Activated CD8-positive, alpha-beta T cell treated with anti-CD3 and anti-CD28 coated beads, Interleukin-2, amount 10 ng/mL, durations not matched to agents 7 days and 5 days (primary cell): ENCODE results near the gene PAGR1. TPM values are rescaled to one million over a fixed set of nuclear protein-coding genes. Genes with fewer than 3 reads are reported as not detected.

ENCODE experiments used
- ATAC-seq: fragments of 150-1000 bp; cut with Tn5 transposase; one replicate; pipeline ENCODE4 v1.10.0; 2021; ENCODE audit warnings: moderate library complexity
- CTCF ChIA-PET: fragments of 350-600 bp; sonication (Branson Sonifier 250); formaldehyde crosslinking; loops from one replicate; lab custom pipeline; 2021; ENCODE audit warnings: antibody characterized with exemption; lab: Charles Lee
- POLR2A ChIA-PET: fragments of 350-600 bp; sonication (Branson Sonifier 250); formaldehyde crosslinking; loops from one replicate; lab custom pipeline; 2021; ENCODE audit warnings: antibody characterized with exemption; lab: Charles Lee
- DNase-seq: peaks from one replicate; pipeline ENCODE4 v3.0.0-alpha.2; 2020
- H3K27ac Mint-ChIP-seq: one replicate; pipeline ENCODE4 v1.8.0; 2021; ENCODE audit warnings: mild to moderate bottlenecking, mixed read lengths
- H3K27me3 Mint-ChIP-seq: one replicate; pipeline ENCODE4 v1.8.0; 2021; ENCODE audit warnings: low read depth, mixed read lengths
- H3K36me3 Mint-ChIP-seq: one replicate; pipeline ENCODE4 v1.8.0; 2021; ENCODE audit warnings: low read depth, mixed read lengths
- H3K4me1 Mint-ChIP-seq: one replicate; pipeline ENCODE4 v1.8.0; 2021; ENCODE audit warnings: low read depth, mixed read lengths
- H3K4me3 Mint-ChIP-seq: one replicate; pipeline ENCODE4 v1.8.0; 2021; ENCODE audit warnings: mild to moderate bottlenecking, mixed read lengths
- H3K9me3 Mint-ChIP-seq: one replicate; pipeline ENCODE4 v1.8.0; 2022; ENCODE audit warnings: mixed read lengths; ENCODE audit not compliant: insufficient read depth
- total RNA-seq, 2 experiments: library from RNA; stranded (reverse); gene quantifications; one replicate each; pipeline ENCODE4 v1.2.3, GENCODE V29; 2021

The PAGR1 gene
- total RNA-seq, 2 experiments from 2014 or later = 39.1 TPM

DNA sequence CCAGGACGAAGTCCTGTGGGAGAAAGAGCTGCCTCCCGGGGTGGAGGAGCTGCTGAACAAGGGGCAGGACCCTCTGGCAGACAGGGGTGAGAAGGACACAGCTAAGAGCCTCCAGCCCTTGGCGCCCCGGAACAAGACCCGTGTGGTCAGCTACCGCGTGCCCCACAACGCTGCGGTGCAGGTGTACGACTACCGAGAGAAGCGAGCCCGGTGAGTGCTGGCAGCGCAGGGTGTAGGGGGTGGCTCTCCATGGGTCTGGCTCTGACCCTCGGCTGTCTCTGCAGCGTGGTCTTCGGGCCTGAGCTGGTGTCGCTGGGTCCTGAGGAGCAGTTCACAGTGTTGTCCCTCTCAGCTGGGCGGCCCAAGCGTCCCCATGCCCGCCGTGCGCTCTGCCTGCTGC, 25.7 kb downstream of the PAGR1 start:
- Mint-ChIP-seq H3K9me3 (no peaks in the 10 kb centered on the region), H3K4me3 (no peak overlapping the region), H3K27ac (no peak overlapping the region), H3K4me1 (no peaks in the 10 kb centered on the region), H3K27me3 (no peaks in the 10 kb centered on the region), H3K36me3 (peaks cover 43% of the 10 kb centered on the region)
- POLR2A ChIA-PET = no interaction called here
- ATAC-seq = no peak
- DNase-seq = no peak
- CTCF ChIA-PET = interaction anchor here (0.9 kb wide), 1 partner anchor 34 kb away, joined by 3 read pairs; no protein-coding TSS in a partner anchor

DNA sequence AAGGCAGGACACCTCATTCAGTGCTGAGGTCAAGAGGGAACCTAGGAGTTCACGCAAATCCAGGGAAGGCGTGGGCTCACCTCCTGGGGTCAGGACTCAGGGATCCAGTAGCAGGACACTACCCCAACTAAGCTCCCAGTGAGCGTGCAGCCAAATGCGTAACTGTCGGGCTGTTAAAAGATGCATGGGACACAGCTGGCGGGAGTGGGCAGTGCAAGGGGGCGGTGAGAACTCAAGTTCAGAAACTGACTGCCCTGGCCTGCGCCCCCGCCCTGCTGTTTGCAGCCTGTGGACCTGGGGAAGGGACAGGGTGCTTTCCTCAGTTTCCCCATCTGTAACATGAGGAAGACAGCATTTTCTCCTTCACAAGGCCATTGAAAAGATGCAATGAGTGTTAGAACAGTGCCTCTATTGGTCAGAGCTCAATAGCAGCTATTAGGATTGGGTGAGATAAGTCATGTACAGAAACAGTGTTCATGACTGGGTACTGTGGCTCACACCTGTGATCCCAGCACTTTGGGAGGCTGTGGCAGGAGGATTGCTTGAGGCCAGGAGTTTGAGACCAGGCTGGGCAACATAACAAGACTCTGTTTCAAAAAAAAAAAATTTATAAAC, 26.9 kb downstream of the PAGR1 start:
- Mint-ChIP-seq H3K27me3 (no peaks in the 10 kb centered on the region), H3K4me1 (no peaks in the 10 kb centered on the region), H3K9me3 (no peaks in the 10 kb centered on the region), H3K27ac (peak overlapping the region; percentile 25), H3K36me3 (peaks cover 40% of the 10 kb centered on the region), H3K4me3 (no peak overlapping the region)
- POLR2A ChIA-PET = interaction anchor here (0.6 kb wide), 1 partner anchor 27 kb away, joined by 4 read pairs; the partner anchor contains the start of gene PAGR1
- CTCF ChIA-PET = interaction anchor here (0.6 to 1.7 kb wide), 4 partner anchors 9 to 27 kb away, joined by 3 to 6 read pairs (median 4); partner anchors contain the start of gene PAGR1
- DNase-seq (no peak), ATAC-seq (no peak)

DNA sequence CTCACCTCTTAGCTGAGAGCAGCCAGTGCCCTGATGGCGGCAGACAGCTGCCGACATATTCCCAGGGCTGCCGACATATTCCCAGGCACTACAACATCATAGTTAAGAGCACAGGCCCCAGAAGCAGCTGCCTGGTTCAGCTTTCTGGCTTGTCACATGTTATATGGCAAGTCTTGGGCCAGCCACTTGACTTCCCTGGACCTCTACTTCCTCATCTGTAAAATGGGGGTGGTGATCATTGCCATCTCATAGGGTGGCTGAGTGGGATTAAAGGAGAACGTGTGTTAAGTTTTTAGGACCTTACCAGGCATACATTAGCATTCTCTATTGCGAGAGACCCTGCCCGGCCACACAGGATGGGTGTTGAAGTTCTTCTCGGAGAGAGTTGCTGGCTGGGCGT, 28.0 kb downstream of the PAGR1 start:
- Mint-ChIP-seq H3K36me3 (peaks cover 44% of the 10 kb centered on the region), H3K27ac (no peak overlapping the region), H3K4me1 (peaks cover 6% of the 10 kb centered on the region), H3K9me3 (no peaks in the 10 kb centered on the region), H3K4me3 (no peak overlapping the region), H3K27me3 (no peaks in the 10 kb centered on the region)
- ATAC-seq (no peak), DNase-seq (no peak)
- CTCF ChIA-PET = interaction anchor here (1.4 to 1.7 kb wide), 2 partner anchors 10 to 18 kb away, joined by 4 to 6 read pairs; no protein-coding TSS in a partner anchor
- POLR2A ChIA-PET = interaction anchor here (1.7 kb wide), 1 partner anchor 12 kb away, joined by 4 read pairs; no protein-coding TSS in a partner anchor

DNA sequence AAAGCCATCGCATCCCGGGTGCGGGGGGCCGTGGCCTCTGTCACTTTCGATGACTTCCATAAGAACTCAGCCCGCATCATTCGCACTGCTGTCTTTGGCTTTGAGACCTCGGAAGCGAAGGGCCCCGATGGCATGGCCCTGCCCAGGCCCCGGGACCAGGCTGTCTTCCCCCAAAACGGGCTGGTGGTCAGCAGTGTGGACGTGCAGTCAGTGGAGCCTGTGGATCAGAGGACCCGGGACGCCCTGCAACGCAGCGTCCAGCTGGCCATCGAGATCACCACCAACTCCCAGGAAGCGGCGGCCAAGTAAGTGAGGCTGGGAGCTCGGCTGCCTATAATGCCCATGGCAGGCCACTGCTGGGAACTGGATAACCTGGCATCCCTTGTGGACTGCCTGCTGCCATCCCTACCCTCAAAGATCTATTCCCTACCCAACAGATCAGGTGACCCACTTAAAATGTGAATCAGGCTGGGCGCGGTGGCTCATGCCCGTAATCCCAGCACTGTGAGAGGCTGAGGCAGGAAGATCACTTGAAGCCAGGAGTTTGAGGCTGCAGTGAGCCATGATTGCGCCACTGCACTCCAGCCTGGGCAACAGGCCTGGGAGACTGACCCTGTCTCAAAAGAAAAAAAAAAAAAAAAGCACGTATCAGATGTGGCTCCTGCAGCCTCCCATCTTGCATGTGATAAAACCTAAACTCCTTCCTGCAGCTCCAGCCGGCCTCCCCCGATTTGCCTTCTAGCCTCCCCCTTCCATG, 28.8 kb downstream of the PAGR1 start:
- Mint-ChIP-seq H3K4me1 (peaks cover 6% of the 10 kb centered on the region), H3K36me3 (peaks cover 42% of the 10 kb centered on the region), H3K4me3 (no peak overlapping the region), H3K27me3 (no peaks in the 10 kb centered on the region), H3K9me3 (no peaks in the 10 kb centered on the region), H3K27ac (no peak overlapping the region)
- DNase-seq (no peak), ATAC-seq (no peak)
- ChIA-PET CTCF (interaction anchor here (1.6 kb wide), 1 partner anchor 37 kb away, joined by 3 read pairs; no protein-coding TSS in a partner anchor), POLR2A (interaction anchor here (0.6 to 1.7 kb wide), 2 partner anchors 10 to 11 kb away, joined by 3 to 4 read pairs; no protein-coding TSS in a partner anchor)

DNA sequence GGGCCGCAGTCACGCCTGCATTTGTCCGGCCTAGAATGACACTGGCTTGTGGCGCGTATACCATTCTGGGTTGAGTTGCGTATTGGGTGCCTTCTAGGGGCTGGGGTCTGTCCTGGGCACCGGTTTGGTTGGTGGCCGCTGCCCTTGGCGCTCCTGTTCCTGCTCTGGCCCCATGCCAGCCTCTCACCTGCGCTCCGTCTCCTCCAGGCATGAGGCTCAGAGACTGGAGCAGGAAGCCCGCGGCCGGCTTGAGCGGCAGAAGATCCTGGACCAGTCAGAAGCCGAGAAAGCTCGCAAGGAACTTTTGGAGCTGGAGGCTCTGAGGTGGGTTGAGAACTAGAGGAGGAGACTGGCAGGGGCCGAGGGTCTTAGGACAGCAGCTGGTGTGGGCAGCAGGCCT, 29.7 kb downstream of the PAGR1 start:
- H3K27ac Mint-ChIP-seq = no peak overlapping the region
- ATAC-seq = no peak
- H3K4me3 Mint-ChIP-seq = no peak overlapping the region
- H3K9me3 Mint-ChIP-seq = no peaks in the 10 kb centered on the region
- peaks cover 42% of the 10 kb centered on the region for H3K36me3 Mint-ChIP-seq
- H3K27me3 Mint-ChIP-seq = no peaks in the 10 kb centered on the region
- ChIA-PET POLR2A (no interaction called here), CTCF (interaction anchor here (1.6 to 4.1 kb wide), 2 partner anchors 26 to 38 kb away, joined by 3 to 106 read pairs; partner anchors contain the start of genes MVP and PAGR1)
- DNase-seq = no peak
- peaks cover 6% of the 10 kb centered on the region for H3K4me1 Mint-ChIP-seq

DNA sequence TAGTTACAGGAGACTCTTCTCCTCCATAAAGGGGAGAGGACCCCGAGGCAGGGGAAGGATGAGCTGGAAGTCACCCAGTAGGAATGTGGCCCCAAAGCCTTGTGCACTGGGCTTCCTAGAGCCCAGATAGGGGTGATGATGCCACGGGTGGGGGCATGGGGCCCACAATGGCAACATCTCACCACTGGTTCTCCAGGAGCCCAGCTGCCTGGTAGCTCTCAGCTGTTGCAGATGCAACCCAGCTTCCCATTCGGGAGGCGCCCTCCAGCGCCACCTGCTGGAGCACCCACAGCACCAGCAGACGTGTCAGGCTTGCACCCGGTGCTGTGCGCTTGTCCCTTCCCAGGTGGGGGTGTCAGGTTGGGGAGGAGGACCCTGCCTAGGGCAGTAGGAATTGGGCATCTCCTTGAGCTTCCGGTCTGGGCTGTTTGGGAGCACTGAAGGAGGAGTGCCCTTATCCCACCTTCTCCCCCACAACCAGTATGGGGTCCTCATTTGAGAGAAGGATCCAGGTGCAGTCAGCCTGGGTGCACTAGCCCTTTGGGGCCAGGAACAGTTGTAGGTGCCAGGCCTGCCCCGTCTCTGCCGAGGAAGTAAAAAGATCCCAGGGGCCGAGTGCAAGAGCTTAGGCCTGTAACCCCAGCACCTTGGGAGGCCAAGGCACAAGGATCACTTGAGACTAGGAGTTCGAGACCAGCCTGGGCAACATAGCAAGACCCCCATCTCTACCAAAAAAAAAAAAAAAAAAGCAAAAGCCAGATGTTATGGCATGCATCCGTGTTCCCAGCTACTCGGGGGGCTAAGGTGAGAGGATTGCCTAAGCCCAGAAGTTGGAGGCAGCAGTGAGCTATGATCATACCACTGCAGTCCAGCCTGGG, 32.7 kb downstream of the PAGR1 start:
- no peak overlapping the region for H3K4me3 Mint-ChIP-seq
- no peaks in the 10 kb centered on the region for H3K9me3 Mint-ChIP-seq
- H3K27me3 Mint-ChIP-seq = no peaks in the 10 kb centered on the region
- no peak overlapping the region for H3K27ac Mint-ChIP-seq
- ChIA-PET CTCF (interaction anchor here (0.6 to 5.2 kb wide), 54 partner anchors 9 to 207 kb away, joined by 3 to 106 read pairs (median 4); partner anchors contain the start of genes CDIPT, KIF22, MVP and PAGR1), POLR2A (interaction anchor here (0.7 to 1.9 kb wide), 8 partner anchors 8 to 179 kb away, joined by 3 to 12 read pairs (median 3); partner anchors contain the start of genes MAZ and MVP)
- DNase-seq = peak; percentile 87
- peaks cover 32% of the 10 kb centered on the region for H3K36me3 Mint-ChIP-seq
- ATAC-seq = peak; percentile 95
- H3K4me1 Mint-ChIP-seq = peaks cover 6% of the 10 kb centered on the region

DNA sequence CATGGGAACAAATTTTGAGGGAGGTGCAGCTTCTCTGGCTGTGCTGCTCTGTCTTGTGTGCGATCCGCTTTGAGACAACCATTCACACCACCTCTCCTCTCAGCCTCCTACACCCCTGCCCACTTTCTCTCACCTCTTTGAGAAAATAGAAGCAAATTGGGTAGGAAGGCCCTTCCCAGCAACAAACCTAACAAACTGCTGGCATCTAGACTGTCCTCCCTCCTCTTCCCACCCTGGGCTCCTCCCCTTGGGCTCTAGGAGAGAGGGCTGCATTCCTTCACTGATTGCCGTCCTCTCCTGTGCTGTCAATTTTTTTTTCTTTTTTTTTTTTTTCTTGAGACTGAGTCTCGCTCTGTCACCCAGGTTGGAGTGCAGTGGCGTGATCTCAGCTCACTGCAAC, 33.6 kb downstream of the PAGR1 start:
- Mint-ChIP-seq H3K9me3 (no peaks in the 10 kb centered on the region), H3K27ac (no peak overlapping the region), H3K4me3 (no peak overlapping the region), H3K36me3 (peaks cover 29% of the 10 kb centered on the region), H3K4me1 (peaks cover 6% of the 10 kb centered on the region), H3K27me3 (no peaks in the 10 kb centered on the region)
- ChIA-PET CTCF (interaction anchor here (1.4 to 5.2 kb wide), 15 partner anchors 10 to 192 kb away, joined by 4 to 106 read pairs (median 13); partner anchors contain the start of genes KIF22, MVP and PAGR1), POLR2A (interaction anchor here (1.9 kb wide), 1 partner anchor 29 kb away, joined by 12 read pairs; the partner anchor contains the start of gene MVP)
- ATAC-seq = no peak
- DNase-seq = no peak

DNA sequence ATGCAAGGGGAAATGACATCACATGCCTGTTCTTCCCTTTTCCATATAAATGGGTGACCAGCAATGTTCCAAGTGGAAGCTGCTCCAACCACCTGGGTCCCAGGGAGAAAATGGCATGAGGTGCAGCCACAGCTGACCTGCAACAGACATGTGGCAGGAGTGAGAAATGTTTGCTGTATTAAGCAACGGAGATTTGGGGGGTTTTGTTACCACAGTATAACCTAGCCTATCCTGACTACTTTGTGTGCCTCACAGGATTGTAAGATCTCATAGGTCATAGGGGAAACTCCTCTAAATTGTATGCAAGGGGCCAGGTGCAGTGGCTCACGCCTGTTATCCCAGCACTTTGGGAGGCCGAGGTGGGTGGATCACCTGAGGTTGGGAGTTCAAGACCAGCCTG, 35.0 kb downstream of the PAGR1 start:
- CTCF ChIA-PET = interaction anchor here (1.2 to 5.2 kb wide), 2 partner anchors 151 to 159 kb away, joined by 3 to 93 read pairs; no protein-coding TSS in a partner anchor
- POLR2A ChIA-PET = no interaction called here
- H3K4me3 Mint-ChIP-seq = no peak overlapping the region
- H3K27ac Mint-ChIP-seq = no peak overlapping the region
- H3K27me3 Mint-ChIP-seq = no peaks in the 10 kb centered on the region
- H3K9me3 Mint-ChIP-seq = no peaks in the 10 kb centered on the region
- H3K36me3 Mint-ChIP-seq = peaks cover 19% of the 10 kb centered on the region
- ATAC-seq (no peak), DNase-seq (no peak)
- peaks cover 6% of the 10 kb centered on the region for H3K4me1 Mint-ChIP-seq

DNA sequence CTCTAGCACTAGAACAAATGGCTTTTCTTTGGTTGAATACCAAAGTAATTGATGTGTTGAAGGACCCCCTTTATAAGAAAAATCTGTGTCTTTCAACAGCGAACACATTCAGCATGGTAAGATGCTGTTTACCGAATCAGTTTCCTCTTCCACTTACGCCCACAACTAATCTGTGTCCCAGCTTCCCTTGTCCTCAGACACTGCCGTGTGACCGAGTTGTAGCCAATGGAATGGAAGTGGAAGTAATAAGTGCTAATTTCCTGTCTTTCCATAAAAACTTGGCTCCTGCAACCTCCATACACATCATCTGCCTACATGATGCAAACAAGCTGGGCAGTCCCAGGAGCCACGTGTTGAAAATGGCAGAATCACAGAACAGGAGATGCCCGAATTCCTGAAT, 36.7 kb downstream of the PAGR1 start:
- no peak overlapping the region for H3K27ac Mint-ChIP-seq
- CTCF ChIA-PET = interaction anchor here (0.7 to 1.3 kb wide), 2 partner anchors 37 to 109 kb away, joined by 3 read pairs; partner anchors contain the start of genes PAGR1 and TMEM219
- DNase-seq = no peak
- peaks cover 16% of the 10 kb centered on the region for H3K36me3 Mint-ChIP-seq
- H3K27me3 Mint-ChIP-seq = no peaks in the 10 kb centered on the region
- no peak overlapping the region for H3K4me3 Mint-ChIP-seq
- H3K4me1 Mint-ChIP-seq = peaks cover 6% of the 10 kb centered on the region
- no peak for ATAC-seq
- H3K9me3 Mint-ChIP-seq = no peaks in the 10 kb centered on the region
- POLR2A ChIA-PET = no interaction called here

DNA sequence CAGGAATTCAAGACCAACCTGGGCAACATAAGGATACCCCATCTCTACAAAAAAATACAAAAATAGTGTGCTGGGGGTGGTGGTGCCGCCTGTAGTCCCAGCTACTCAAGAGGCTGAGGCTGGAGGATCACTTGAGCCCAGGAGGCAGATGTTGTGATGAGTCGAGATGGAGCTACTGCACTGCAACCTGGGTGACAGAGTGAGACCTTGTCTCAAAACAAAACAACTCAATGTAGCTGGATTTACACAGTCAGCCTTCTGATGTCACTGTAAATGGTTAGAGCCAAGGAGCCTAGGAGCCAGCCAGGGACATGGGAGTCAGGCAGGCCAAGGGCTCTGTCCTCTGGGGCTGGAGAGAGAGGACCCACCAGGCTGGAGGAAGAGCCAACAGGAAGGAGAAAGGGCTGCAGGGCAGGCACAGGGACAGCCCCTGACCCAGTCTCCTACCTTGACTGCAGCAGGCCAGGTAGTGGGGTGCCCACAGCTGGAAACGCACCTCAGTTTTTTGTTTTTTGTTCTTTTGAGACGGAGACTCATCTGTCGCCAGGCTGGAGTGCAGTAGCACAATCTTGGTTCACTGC, 38.7 kb downstream of the PAGR1 start:
- H3K9me3 Mint-ChIP-seq = no peaks in the 10 kb centered on the region
- H3K4me3 Mint-ChIP-seq = no peak overlapping the region
- no peak overlapping the region for H3K27ac Mint-ChIP-seq
- H3K27me3 Mint-ChIP-seq = no peaks in the 10 kb centered on the region
- no peaks in the 10 kb centered on the region for H3K4me1 Mint-ChIP-seq
- ChIA-PET POLR2A (interaction anchor here (0.5 kb wide), 1 partner anchor 10 kb away, joined by 3 read pairs; no protein-coding TSS in a partner anchor), CTCF (interaction anchor here (0.9 to 1.9 kb wide), 4 partner anchors 9 to 177 kb away, joined by 3 to 7 read pairs (median 4); partner anchors contain the start of gene TLCD3B)
- ATAC-seq (no peak), DNase-seq (no peak)
- H3K36me3 Mint-ChIP-seq = peaks cover 20% of the 10 kb centered on the region
